C4-2B (cell line): ENCODE measurements around the gene GGT7.

Source experiments
- H3K27ac ChIP-seq: fragments of 450-650 bp; 2 replicates; pipeline ENCODE4 v1.5.1; 2017
- ZFX ChIP-seq: fragments of 450-650 bp; IDR thresholded peaks from 2 replicates; pipeline ENCODE4 v1.6.1; 2017
- TF ChIP-seq, protein P1 (sequence below): fragments of 450-650 bp; conservative IDR thresholded peaks from 2 replicates; pipeline ENCODE4 v1.5.1; 2017; ENCODE audit warnings: mild to moderate bottlenecking

GGT7 gene

GRCh38 chr20:34842143-34842542, 30.5 kb downstream of the GGT7 start:
- TF ChIP-seq, protein P1, sequence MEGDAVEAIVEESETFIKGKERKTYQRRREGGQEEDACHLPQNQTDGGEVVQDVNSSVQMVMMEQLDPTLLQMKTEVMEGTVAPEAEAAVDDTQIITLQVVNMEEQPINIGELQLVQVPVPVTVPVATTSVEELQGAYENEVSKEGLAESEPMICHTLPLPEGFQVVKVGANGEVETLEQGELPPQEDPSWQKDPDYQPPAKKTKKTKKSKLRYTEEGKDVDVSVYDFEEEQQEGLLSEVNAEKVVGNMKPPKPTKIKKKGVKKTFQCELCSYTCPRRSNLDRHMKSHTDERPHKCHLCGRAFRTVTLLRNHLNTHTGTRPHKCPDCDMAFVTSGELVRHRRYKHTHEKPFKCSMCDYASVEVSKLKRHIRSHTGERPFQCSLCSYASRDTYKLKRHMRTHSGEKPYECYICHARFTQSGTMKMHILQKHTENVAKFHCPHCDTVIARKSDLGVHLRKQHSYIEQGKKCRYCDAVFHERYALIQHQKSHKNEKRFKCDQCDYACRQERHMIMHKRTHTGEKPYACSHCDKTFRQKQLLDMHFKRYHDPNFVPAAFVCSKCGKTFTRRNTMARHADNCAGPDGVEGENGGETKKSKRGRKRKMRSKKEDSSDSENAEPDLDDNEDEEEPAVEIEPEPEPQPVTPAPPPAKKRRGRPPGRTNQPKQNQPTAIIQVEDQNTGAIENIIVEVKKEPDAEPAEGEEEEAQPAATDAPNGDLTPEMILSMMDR, result no peak
- no peak for TF ChIP-seq ZFX
- no peak overlapping the region for H3K27ac ChIP-seq

GRCh38 chr20:34834459-34834893, 38.2 kb downstream of the GGT7 start:
- TF ChIP-seq ZFX, result no peak
- TF ChIP-seq, protein P1, result peak; percentile 66
- no peak overlapping the region for H3K27ac ChIP-seq

GRCh38 chr20:34831936-34832335, 40.7 kb downstream of the GGT7 start:
- no peak overlapping the region for H3K27ac ChIP-seq
- no peak for TF ChIP-seq ZFX
- TF ChIP-seq, protein P1, result no peak

- no peak overlapping the region for H3K27ac ChIP-seq
- TF ChIP-seq, protein P1, result no peak
- no peak for TF ChIP-seq ZFX
Observed at GRCh38 chr20:34829191-34829590, 43.5 kb downstream of the GGT7 start.

- H3K27ac ChIP-seq, result peak within 1 kb of the TSS; percentile 91
- TF ChIP-seq, protein P1, result no peak
- peak; percentile 91; the same call in 1 of the 2 replicates for TF ChIP-seq ZFX
Observed at GRCh38 chr20:34825530-34826362, 46.9 kb downstream of the GGT7 start, which contains the start of gene NCOA6. TSS of gene NCOA6 (minus strand) at chr20:34825651. CDS start at chr20:34782355, 43,296 bp downstream.

DNA sequence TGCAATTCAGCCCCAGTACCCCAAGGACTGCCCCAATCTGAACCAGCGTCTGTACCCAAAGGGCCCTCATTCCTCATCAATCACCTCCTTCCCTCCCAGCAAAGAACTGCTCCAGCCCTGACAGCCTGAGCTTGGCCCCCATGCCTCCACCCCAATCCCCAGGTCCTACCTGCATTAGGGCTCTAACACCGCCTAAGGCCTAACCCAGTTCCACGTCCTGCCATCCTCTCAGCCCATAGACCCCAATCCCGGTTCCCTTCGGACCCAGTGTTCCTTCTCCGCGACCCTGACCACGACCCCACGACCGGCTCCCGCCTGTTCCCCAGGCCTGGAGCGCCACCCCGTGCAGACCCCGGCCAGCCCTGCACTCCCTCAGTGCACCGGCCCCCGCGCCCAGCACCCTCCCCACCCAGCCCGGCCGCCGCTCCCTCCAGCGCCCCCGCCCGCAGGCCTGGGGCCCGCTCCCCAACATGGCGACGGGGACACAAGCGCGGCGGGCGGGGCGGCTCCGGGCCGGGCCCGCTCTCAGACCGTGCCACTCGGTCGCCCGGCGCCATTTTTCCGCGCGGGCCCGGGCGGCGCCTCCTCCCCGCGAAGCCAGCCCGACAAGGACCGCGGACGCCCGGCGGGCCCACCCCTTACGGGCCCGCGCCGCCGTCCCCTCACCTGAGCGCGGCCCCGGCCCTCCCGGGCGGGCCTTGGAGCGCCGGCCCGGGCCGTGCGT, 47.7 kb downstream of the GGT7 start:
- H3K27ac ChIP-seq, result peak overlapping the region; percentile 91
- peak; percentile 99 for TF ChIP-seq ZFX
- TF ChIP-seq, protein P1, result no peak; the same call in 1 of the 2 replicates

DNA sequence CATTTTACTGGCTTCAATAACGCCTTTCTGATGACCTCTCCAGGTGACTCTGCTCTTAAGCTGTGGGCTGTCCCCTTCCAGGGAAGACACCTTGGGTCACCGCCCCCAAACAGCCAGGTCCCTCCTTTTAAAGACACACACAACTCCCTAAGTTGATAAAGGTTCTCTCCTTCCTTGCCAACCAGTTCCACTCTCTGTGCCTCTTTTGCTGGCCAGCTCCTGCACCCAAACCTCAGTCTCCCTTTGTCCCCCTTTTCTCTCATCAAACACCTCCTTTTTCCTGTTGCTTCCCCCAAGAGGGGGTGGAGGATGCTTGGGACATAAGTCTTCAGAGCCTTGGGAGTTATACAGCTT, 48.2 kb downstream of the GGT7 start:
- peak overlapping the region; percentile 91 for H3K27ac ChIP-seq
- TF ChIP-seq, protein P1, result no peak
- no peak for TF ChIP-seq ZFX
